ENCODE data around the gene PTF1A. TPM values are rescaled to one million over a fixed set of nuclear protein-coding genes. Genes with fewer than 3 reads are reported as not detected.

The PTF1A gene
- total RNA-seq, 1 donor from 2014 or later: not detected

DNA sequence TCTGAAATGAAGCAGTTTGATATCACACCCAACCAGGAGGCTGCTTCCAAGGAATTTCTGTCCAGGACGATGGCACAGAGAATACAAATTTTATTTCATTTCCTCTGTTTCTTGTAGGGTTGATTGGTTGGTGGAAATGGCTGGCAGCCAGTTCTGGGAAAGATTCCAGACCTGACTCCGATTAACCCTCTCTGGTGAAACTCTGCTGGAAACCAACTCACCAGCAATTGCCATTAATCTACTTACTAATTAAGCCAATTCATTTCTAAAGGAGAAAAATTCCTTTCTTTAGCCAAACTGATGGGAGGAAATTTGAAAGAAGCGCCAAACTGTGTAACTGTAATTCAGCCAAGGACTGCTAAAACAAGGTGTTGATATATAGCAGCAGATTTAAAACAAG lies 10.7 kb downstream of the PTF1A start:
- DNase-seq: no peak
- Histone ChIP-seq H3K4me3 (no peak overlapping the region), H3K27ac (replicated peaks) (no peak overlapping the region), H3K27me3 (ENCODE audit: low read depth) (peaks cover 90% of the 10 kb centered on the region), H3K36me3 (no peaks in the 10 kb centered on the region), H3K9me3 (replicated peaks) (no peaks in the 10 kb centered on the region), H3K4me1 (no peaks in the 10 kb centered on the region)
- intact Hi-C loops (cut with micrococcal nuclease): no loop called here
- TF ChIP-seq, protein P1, sequence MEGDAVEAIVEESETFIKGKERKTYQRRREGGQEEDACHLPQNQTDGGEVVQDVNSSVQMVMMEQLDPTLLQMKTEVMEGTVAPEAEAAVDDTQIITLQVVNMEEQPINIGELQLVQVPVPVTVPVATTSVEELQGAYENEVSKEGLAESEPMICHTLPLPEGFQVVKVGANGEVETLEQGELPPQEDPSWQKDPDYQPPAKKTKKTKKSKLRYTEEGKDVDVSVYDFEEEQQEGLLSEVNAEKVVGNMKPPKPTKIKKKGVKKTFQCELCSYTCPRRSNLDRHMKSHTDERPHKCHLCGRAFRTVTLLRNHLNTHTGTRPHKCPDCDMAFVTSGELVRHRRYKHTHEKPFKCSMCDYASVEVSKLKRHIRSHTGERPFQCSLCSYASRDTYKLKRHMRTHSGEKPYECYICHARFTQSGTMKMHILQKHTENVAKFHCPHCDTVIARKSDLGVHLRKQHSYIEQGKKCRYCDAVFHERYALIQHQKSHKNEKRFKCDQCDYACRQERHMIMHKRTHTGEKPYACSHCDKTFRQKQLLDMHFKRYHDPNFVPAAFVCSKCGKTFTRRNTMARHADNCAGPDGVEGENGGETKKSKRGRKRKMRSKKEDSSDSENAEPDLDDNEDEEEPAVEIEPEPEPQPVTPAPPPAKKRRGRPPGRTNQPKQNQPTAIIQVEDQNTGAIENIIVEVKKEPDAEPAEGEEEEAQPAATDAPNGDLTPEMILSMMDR (IDR thresholded peaks at IDR 0.05; ENCODE audit: borderline replicate concordance): no peak

DNA sequence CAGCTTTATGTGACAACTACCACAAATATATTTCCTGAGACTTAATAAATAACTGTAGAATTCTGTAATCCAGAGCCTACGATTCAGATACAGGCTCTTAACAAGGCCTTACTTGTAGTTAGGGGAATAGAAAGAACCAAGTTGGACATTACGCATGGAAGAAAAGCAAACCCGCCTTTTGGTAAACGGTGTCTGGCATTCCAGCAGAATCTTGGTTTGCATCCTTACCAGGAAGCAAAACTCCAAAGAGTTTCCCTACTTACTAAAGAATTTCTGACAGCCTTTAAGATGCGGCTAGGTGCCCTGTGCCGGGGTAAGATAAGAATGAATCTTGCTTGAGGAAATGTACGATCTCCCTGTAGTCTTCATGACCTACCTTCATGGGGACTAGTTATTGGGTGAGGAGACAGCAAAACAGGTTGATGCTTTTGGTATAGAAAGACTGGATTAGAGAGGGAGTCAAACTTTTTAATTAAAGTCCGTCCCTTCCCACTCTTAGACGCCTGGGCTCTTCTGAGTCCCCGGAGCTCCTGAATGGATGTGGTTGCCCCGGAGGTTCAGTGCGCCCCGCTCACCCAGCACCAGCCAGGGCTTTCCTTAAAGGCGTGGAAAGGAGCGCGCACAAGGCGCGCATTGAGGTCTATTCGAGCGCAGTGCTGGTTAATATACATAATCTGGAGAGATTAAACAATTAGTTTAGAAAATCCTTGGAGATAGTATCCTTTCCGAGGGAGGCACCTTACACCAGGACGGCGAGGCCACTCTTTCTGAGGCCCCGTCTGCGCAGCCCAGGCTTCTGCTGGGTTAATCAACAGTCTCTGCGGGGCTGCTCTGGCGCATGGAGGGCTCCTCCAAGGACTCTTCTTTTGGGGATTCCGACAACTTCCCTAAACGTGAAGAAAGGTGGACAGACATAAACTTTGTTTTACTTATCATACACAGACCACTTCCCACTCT lies 11.5 kb downstream of the PTF1A start:
- Histone ChIP-seq H3K9me3 (replicated peaks) (no peaks in the 10 kb centered on the region), H3K4me3 (no peak overlapping the region), H3K4me1 (no peaks in the 10 kb centered on the region), H3K27ac (replicated peaks) (no peak overlapping the region), H3K36me3 (no peaks in the 10 kb centered on the region), H3K27me3 (ENCODE audit: low read depth) (peaks cover 83% of the 10 kb centered on the region)
- no peak for DNase-seq
- intact Hi-C loops (cut with micrococcal nuclease): no loop called here
- TF ChIP-seq, protein P1 (IDR thresholded peaks at IDR 0.05; ENCODE audit: borderline replicate concordance): no peak

DNA sequence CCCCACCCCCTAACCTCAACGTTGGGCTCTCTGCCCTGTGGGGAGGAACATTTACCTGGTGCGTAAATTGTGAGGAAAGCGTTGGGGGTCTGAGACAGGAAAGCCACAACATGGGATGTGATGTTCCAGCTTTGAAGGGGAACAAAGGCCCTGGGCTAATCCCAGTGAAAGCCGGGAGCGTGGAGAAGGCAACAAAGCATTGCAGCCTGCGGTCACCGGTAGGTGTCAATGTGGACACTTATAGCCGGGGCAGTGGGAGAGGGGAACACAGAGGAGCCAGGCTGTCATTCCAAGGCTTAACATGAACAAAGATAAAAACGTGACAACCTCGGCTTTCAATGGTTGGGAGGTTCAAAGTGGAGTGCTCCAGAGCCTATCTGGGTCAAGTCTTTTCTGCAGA lies 12.7 kb downstream of the PTF1A start:
- intact Hi-C loops (cut with micrococcal nuclease): no loop called here
- Histone ChIP-seq H3K27me3 (ENCODE audit: low read depth) (peaks cover 83% of the 10 kb centered on the region), H3K9me3 (replicated peaks) (no peaks in the 10 kb centered on the region), H3K36me3 (no peaks in the 10 kb centered on the region), H3K4me3 (no peak overlapping the region), H3K4me1 (no peaks in the 10 kb centered on the region), H3K27ac (replicated peaks) (no peak overlapping the region)
- TF ChIP-seq, protein P1 (IDR thresholded peaks at IDR 0.05; ENCODE audit: borderline replicate concordance): no peak
- no peak for DNase-seq

DNA sequence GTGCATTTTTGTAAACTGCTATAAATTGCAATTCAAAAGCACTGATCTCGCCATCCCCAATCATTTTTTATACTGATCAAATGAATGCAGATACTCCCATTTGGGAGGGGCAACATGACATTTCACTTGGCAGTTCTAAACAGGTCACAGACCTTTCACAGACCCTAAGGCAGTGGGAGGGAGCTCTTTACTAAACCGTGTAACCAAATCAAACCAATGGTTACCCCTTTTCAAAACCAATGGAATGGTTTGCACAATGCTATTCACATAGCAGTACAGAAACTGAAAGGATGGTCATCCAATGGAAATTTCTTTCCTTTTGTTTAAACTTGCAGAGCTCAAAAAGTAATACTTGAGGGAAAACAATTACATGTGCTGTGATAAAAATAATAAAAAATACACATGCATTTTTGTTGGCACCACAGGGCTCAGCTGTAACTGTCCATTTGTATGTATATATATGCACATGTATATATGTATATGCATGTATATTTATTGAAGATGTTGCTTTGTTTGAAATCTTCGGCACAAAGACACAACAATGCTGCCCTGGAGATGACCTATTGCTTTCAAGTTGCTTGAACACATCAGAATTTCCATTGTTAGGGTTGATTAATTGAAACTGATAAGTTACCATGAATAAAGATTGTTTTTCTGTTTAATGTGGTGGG lies 14.0 kb downstream of the PTF1A start:
- no peaks in the 10 kb centered on the region for H3K36me3 ChIP-seq
- peaks cover 83% of the 10 kb centered on the region for H3K27me3 ChIP-seq (ENCODE audit: low read depth)
- intact Hi-C loops (cut with micrococcal nuclease): no loop called here
- no peak for DNase-seq
- H3K27ac ChIP-seq (replicated peaks): no peak overlapping the region
- H3K4me1 ChIP-seq: no peaks in the 10 kb centered on the region
- H3K9me3 ChIP-seq (replicated peaks): no peaks in the 10 kb centered on the region
- TF ChIP-seq, protein P1 (IDR thresholded peaks at IDR 0.05; ENCODE audit: borderline replicate concordance): no peak
- H3K4me3 ChIP-seq: no peak overlapping the region

DNA sequence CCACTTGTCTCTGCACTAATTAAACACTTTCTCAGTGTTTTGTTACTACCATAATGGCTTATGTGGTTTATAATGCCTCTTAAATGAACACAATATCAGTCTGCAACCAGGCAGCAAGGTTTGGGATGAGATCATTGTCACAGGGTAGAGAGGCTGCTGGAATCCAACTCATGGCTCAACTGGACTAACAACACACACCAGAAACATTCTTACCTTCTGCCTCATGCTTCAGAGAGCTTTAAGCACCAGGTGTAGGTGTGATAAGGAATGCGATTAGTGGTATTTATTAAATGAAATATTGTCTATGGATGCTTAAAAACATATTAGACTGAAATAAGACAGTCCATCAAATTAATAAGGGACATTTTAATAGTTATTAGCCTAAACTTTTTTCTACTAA lies 25.4 kb downstream of the PTF1A start:
- Histone ChIP-seq H3K27ac (replicated peaks) (no peak overlapping the region), H3K27me3 (ENCODE audit: low read depth) (peaks cover 18% of the 10 kb centered on the region), H3K4me1 (no peaks in the 10 kb centered on the region), H3K36me3 (no peaks in the 10 kb centered on the region), H3K9me3 (replicated peaks) (no peaks in the 10 kb centered on the region), H3K4me3 (no peak overlapping the region)
- no peak for DNase-seq
- intact Hi-C loops (cut with micrococcal nuclease): no loop called here
- TF ChIP-seq, protein P1 (IDR thresholded peaks at IDR 0.05; ENCODE audit: borderline replicate concordance): no peak
